Heart left ventricle (tissue), 16 donors: ENCODE results near the gene SLC25A2. TPM values are rescaled to one million over a fixed set of nuclear protein-coding genes. Genes with fewer than 3 reads are reported as not detected.

ENCODE experiments used
- ATAC-seq, 4 donors: fragments of 200-7000 bp; cut with Tn5 transposase; one replicate each; pipeline ENCODE4 v1.9.1; 2020 to 2022; ENCODE audit warnings: moderate library complexity in 4 of 4, mild to moderate bottlenecking in 3 of 4, moderate number of reproducible peaks in 1 of 4
- DNase-seq, 5 donors: peaks; one replicate each; pipeline ENCODE4 v3.0.0-alpha.2; 2020
- H3K27ac ChIP-seq, 12 donors: fragments of 200-600 bp; sonication (generic) in 4 of 12; one replicate each; pipeline versions ENCODE4 v1.5.0 to v1.8.0; 2016 to 2022; ENCODE audit warnings: mild to moderate bottlenecking in 2 of 12
- H3K27me3 ChIP-seq, 9 donors: fragments of 200-600 bp; sonication (generic) in 2 of 9; one replicate each; pipeline versions ENCODE4 v1.5.1 to v1.8.0; 2016 to 2022; ENCODE audit warnings: mild to moderate bottlenecking in 3 of 9
- H3K36me3 ChIP-seq, 9 donors: fragments of 200-600 bp; sonication (generic) in 2 of 9; one replicate each; pipeline versions ENCODE4 v1.5.0 to v1.8.0; 2018 to 2022; ENCODE audit warnings: mild to moderate bottlenecking in 2 of 9
- H3K4me1 ChIP-seq, 12 donors: fragments of 200-600 bp; sonication (generic) in 4 of 12; one replicate each; pipeline versions ENCODE4 v1.5.0 to v1.8.0; 2016 to 2022; ENCODE audit warnings: mild to moderate bottlenecking in 3 of 12
- H3K4me3 ChIP-seq, 12 donors: fragments of 200-600 bp; sonication (generic) in 4 of 12; one replicate each; pipeline versions ENCODE4 v1.5.0 to v1.8.0; 2017 to 2022; ENCODE audit warnings: mild to moderate bottlenecking in 9 of 12, moderate library complexity in 4 of 12
- H3K9me3 ChIP-seq, 12 donors: fragments of 200-600 bp; sonication (generic) in 4 of 12; one replicate each; pipeline versions ENCODE4 v1.5.0 to v1.8.0; 2016 to 2022; ENCODE audit warnings: mild to moderate bottlenecking in 1 of 12
- POLR2A ChIP-seq, 2 donors: fragments of 450-650 bp; IDR thresholded peaks; one replicate each; pipeline ENCODE4 v1.6.1; 2017; ENCODE audit warnings: antibody characterized with exemption in 2 of 2, mild to moderate bottlenecking in 2 of 2, moderate library complexity in 2 of 2
- WGBS, 4 donors: extraction: QIAGEN DNeasy Blood & Tissue Kit in 2 of 4; methylation state at CpG; one replicate each; pipeline versions ENCODE4 v1.1.5 to v1.1.7; 2013 to 2018; 5-methylcytosine and 5-hydroxymethylcytosine counted together
- intact Hi-C, 10 donors: fragments of 100-400 bp; cut with DNase I; formaldehyde crosslinking; loops; one replicate each; pipeline versions ENCODE4 v1.11.1 to v1.14.2; 2022
- polyA plus RNA-seq, 2 donors: library from polyadenylated mRNA; stranded (reverse); fragments of 200-250 nt; gene quantifications; one replicate each; pipeline ENCODE4 v1.2.3, GENCODE V29; 2013
- total RNA-seq, 9 donors: library from RNA; depleted of rRNA in 2 of 9; stranded (reverse); fragments of >200 nt in 2 of 9; fragmentation: NEBNext Ultra II Directional in 3 of 9; extraction: Animal tissue kit (Norgen Biotek cat#: 25700) in 3 of 9; gene quantifications; one replicate each; pipeline versions ENCODE4 v1.1.0 to v1.2.4, GENCODE V29; 2016 to 2023
- TF ChIP-seq, protein P1 (sequence below), 12 donors: fragments of 200-600 bp; sonication (generic) in 4 of 12; IDR thresholded peaks; one replicate each; pipeline versions ENCODE4 v1.5.0 to v1.8.0; 2018 to 2022; ENCODE audit warnings: antibody characterized with exemption in 12 of 12, mild to moderate bottlenecking in 5 of 12
- donor health status: ischemic (EF 13 %, LVEDD 7.1; RV severe dilation, severe dysfunction).
- donor health status: healthy with polysubstance abuse.
- donor health status: DM: no; HTN: yes; CAD: no.
- donor health status: DM: no; HTN: no; CAD: no.
- donor health status: ischemic (EF 25% LVEDD 6.9; RV normal size, moderate dysfunction).
- donor health status: ischemic (EF 25% LVEDD 5.7; RV mildly dilated, moderate dysfunction).
- donor health status: healthy.
- donor health status: DM: yes; HTN: yes; CAD: no.
- donor health status: ischemic (EF 35%, LVEDD 5.7; RV mildly dilated, moderate dysfunction).
- donor health status: nonischemic (EF 11% LVEDD 7.7; RV severe dilation, severe dysfunction).
- donor health status: DM: yes; HTN: yes; CAD: no.
- donor health status: PGD.
- donor health status: ischemic (EF 29% LVEDD 5.4; RV normal size, mild dysfunction).
- donor health status: nonischemic (EF 23%, LVEDD 6.1; RV moderate dilation, normal function).

The SLC25A2 gene
- total and polyA plus RNA-seq, 11 donors, result not detected

DNA sequence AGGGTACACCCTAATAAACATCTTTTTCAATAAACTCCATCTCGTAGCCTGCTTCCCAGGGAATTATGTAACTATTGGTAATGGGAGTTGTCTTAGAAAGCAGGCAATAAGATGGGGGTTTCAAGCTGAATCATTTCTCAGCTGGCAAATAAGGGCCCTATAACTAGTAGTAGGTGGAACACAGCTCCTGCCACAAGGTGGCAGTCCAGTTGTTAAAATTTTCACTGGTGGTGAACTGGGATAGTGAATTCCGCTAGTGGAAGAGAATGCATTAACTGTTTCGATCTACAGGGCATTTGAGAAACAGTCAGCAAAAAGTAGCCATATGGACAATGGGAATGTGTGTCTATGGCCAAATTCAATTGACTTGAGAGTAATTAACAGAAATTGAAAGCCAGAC, 30.9 kb downstream of the SLC25A2 start:
- intact Hi-C loops, result no loop called here
- Histone ChIP-seq H3K9me3 (peaks cover 2 to 100% (median 91%) of the 10 kb centered on the region in 12 donors), H3K36me3 (no peaks in the 10 kb centered on the region), H3K27me3 (no peaks in the 10 kb centered on the region), H3K4me3 (no peak overlapping the region), H3K4me1 (no peaks in the 10 kb centered on the region), H3K27ac (no peak overlapping the region)
- WGBS, 4 donors, result 46 to 64% (median 48%) methylated on average over 3 of the region's 3 CpGs
- TF ChIP-seq, protein P1, sequence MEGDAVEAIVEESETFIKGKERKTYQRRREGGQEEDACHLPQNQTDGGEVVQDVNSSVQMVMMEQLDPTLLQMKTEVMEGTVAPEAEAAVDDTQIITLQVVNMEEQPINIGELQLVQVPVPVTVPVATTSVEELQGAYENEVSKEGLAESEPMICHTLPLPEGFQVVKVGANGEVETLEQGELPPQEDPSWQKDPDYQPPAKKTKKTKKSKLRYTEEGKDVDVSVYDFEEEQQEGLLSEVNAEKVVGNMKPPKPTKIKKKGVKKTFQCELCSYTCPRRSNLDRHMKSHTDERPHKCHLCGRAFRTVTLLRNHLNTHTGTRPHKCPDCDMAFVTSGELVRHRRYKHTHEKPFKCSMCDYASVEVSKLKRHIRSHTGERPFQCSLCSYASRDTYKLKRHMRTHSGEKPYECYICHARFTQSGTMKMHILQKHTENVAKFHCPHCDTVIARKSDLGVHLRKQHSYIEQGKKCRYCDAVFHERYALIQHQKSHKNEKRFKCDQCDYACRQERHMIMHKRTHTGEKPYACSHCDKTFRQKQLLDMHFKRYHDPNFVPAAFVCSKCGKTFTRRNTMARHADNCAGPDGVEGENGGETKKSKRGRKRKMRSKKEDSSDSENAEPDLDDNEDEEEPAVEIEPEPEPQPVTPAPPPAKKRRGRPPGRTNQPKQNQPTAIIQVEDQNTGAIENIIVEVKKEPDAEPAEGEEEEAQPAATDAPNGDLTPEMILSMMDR (IDR thresholded peaks at IDR 0.05), result peak in 2 of 12 donors; percentile 7 to 12
- TF ChIP-seq POLR2A (IDR thresholded peaks at IDR 0.05), result no peak
- DNase-seq, result no peak
- ATAC-seq, result no peak

- no peaks in the 10 kb centered on the region for H3K4me1 ChIP-seq
- no peaks in the 10 kb centered on the region for H3K36me3 ChIP-seq
- H3K27ac ChIP-seq, result no peak overlapping the region
- intact Hi-C loops, result no loop called here
- DNase-seq, result no peak
- peaks cover 2 to 100% (median 94%) of the 10 kb centered on the region in 12 donors for H3K9me3 ChIP-seq
- no peak for ATAC-seq
- no peaks in the 10 kb centered on the region for H3K27me3 ChIP-seq
- 91 to 96% (median 93%) methylated on average over 4 of the region's 4 CpGs for WGBS, 4 donors
- no peak overlapping the region for H3K4me3 ChIP-seq
- TF ChIP-seq POLR2A (IDR thresholded peaks at IDR 0.05), result no peak
- TF ChIP-seq, protein P1 (IDR thresholded peaks at IDR 0.05), result no peak
These were observed 34.7 kb downstream of the SLC25A2 start for GRCh38 chr5:141269195-141269594.

GRCh38 chr5:141261238-141261546, 42.7 kb downstream of the SLC25A2 start:
- intact Hi-C loops, result no loop called here
- no peak overlapping the region for H3K27ac ChIP-seq
- no peak for TF ChIP-seq POLR2A (IDR thresholded peaks at IDR 0.05)
- TF ChIP-seq, protein P1 (IDR thresholded peaks at IDR 0.05), result no peak
- ATAC-seq, result no peak
- WGBS, 4 donors, result 26 to 69% (median 66%) methylated on average over 1 of the region's 1 CpG
- H3K36me3 ChIP-seq, result peaks cover 0 to 11% (median 0%) of the 10 kb centered on the region in 9 donors
- H3K4me3 ChIP-seq, result no peak overlapping the region
- no peaks in the 10 kb centered on the region for H3K4me1 ChIP-seq
- H3K9me3 ChIP-seq, result peaks cover 13 to 100% (median 99%) of the 10 kb centered on the region in 12 donors
- DNase-seq, result no peak
- H3K27me3 ChIP-seq, result no peaks in the 10 kb centered on the region

- H3K27me3 ChIP-seq, result no peaks in the 10 kb centered on the region
- intact Hi-C loops, result no loop called here
- no peak overlapping the region for H3K27ac ChIP-seq
- TF ChIP-seq, protein P1 (IDR thresholded peaks at IDR 0.05), result no peak
- TF ChIP-seq POLR2A (IDR thresholded peaks at IDR 0.05), result no peak
- ATAC-seq (no peak), DNase-seq (no peak)
- no peaks in the 10 kb centered on the region for H3K4me1 ChIP-seq
- H3K9me3 ChIP-seq, result peaks cover 13 to 100% (median 99%) of the 10 kb centered on the region in 12 donors
- H3K4me3 ChIP-seq, result no peak overlapping the region
- peaks cover 0 to 13% (median 0%) of the 10 kb centered on the region in 9 donors for H3K36me3 ChIP-seq
- WGBS, 4 donors, result 57 to 66% (median 63%) methylated on average over 5 of the region's 5 CpGs
These were observed 43.2 kb downstream of the SLC25A2 start for GRCh38 chr5:141260458-141261237.
